Activated CD4-positive, alpha-beta T cell treated with anti-CD3 and anti-CD28 coated beads for 36 hours (primary cell): ENCODE data around the gene ABCG5. TPM values are rescaled to one million over a fixed set of nuclear protein-coding genes. Genes with fewer than 3 reads are reported as not detected.
A peak's percentile ranks its signal among the peaks of the same experiment; 100 is the strongest.

ENCODE experiments used
- ATAC-seq: fragments of 200-7000 bp; cut with Tn5 transposase; one replicate; pipeline ENCODE4 v1.10.0; 2021; ENCODE audit warnings: mild to moderate bottlenecking, moderate library complexity
- CTCF ChIA-PET: fragments of 350-600 bp; sonication (Branson Sonifier 250); formaldehyde crosslinking; loops from one replicate; lab custom pipeline; 2021; ENCODE audit warnings: antibody characterized with exemption; lab: Charles Lee
- POLR2A ChIA-PET: fragments of 350-600 bp; sonication (Branson Sonifier 250); formaldehyde crosslinking; loops from one replicate; lab custom pipeline; 2021; ENCODE audit warnings: antibody characterized with exemption, inconsistent platforms; lab: Charles Lee
- DNase-seq: peaks from one replicate; pipeline ENCODE4 v3.0.0-alpha.2; 2020
- H3K27ac Mint-ChIP-seq: one replicate; pipeline ENCODE4 v1.8.0; 2021; ENCODE audit warnings: mixed read lengths
- H3K27me3 Mint-ChIP-seq: one replicate; pipeline ENCODE4 v1.8.0; 2021; ENCODE audit warnings: mixed read lengths
- H3K36me3 Mint-ChIP-seq: one replicate; pipeline ENCODE4 v1.8.0; 2021; ENCODE audit warnings: low read depth, mixed read lengths
- H3K4me1 Mint-ChIP-seq: one replicate; pipeline ENCODE4 v1.8.0; 2021; ENCODE audit warnings: mixed read lengths
- H3K4me3 Mint-ChIP-seq: one replicate; pipeline ENCODE4 v1.8.0; 2021; ENCODE audit warnings: mild to moderate bottlenecking, moderate library complexity, mixed read lengths
- H3K9me3 Mint-ChIP-seq: one replicate; pipeline ENCODE4 v1.8.0; 2021; ENCODE audit warnings: low read depth, mixed read lengths
- intact Hi-C, 2 experiments: fragments of 100-400 bp; cut with DNase I in 1 of 2; cut with micrococcal nuclease in 1 of 2; formaldehyde crosslinking; loops; one replicate each; pipeline versions ENCODE4 v1.14.2 to v1.15.1; 2022 to 2024; cut with DNase I, micrococcal nuclease
- total RNA-seq, 2 experiments: library from RNA; stranded (reverse); gene quantifications; one replicate each; pipeline ENCODE4 v1.2.3, GENCODE V29; 2021

Gene ABCG5
- total RNA-seq, 2 experiments from 2014 or later = not detected

DNA sequence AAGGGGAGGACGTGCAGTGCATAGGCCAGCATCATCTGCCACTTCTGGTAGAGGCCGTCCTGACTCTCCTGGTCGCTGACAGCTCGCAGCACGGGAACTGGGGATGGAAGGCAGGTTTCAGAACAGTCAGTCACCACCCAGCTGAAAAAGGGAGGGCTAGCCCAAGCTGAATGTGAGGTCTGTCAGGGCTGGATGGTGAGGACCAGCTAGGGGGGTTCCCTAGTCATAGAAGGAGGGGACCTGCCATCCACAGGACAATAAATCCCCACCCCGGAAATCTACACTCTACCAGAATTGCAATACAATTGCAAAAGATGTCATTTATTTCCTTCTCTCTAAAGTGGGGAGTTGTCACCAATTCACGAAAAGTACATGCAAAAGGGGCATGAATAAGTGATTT lies 15.8 kb downstream of the ABCG5 start:
- Mint-ChIP-seq H3K4me3 (no peak overlapping the region), H3K9me3 (no peaks in the 10 kb centered on the region), H3K27ac (no peak overlapping the region), H3K4me1 (peaks cover 3% of the 10 kb centered on the region), H3K27me3 (peaks cover 25% of the 10 kb centered on the region), H3K36me3 (no peaks in the 10 kb centered on the region)
- ATAC-seq (no peak), DNase-seq (no peak)
- ChIA-PET CTCF (interaction anchor here (1.0 kb wide), 1 partner anchor 245 kb away, joined by 3 read pairs; no protein-coding TSS in a partner anchor), POLR2A (no interaction called here)
- intact Hi-C loops = no loop called here

GRCh38 chr2:43819491-43820163 lies 19.0 kb downstream of the ABCG5 start:
- H3K9me3 Mint-ChIP-seq = no peaks in the 10 kb centered on the region
- ChIA-PET POLR2A (no interaction called here), CTCF (no interaction called here)
- no peak for ATAC-seq
- DNase-seq = no peak
- H3K4me1 Mint-ChIP-seq = peaks cover 3% of the 10 kb centered on the region
- no peaks in the 10 kb centered on the region for H3K36me3 Mint-ChIP-seq
- no peak overlapping the region for H3K27ac Mint-ChIP-seq
- intact Hi-C loops = no loop called here
- no peak overlapping the region for H3K4me3 Mint-ChIP-seq
- peaks cover 22% of the 10 kb centered on the region for H3K27me3 Mint-ChIP-seq

DNA sequence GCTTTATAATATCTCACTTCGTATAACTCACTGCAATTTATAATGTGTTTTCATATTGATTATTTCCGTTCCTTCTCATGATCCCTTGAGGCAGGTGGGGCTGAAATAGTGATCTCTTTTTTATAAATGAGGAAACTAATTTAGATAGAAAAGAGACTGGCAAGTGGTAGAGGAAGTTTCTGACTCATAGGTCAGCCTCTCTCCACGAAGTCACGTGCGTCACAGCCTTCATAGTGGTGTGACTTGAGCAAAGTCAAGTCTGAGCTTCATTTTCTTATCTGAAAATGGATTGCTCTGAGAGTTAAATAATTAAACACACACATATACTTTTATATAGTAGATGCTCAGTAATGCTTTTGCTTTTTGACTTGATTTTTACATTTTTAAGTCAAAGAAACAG lies 19.9 kb downstream of the ABCG5 start:
- peak; percentile 83 for ATAC-seq
- intact Hi-C loops = no loop called here
- H3K27ac Mint-ChIP-seq = no peak overlapping the region
- POLR2A ChIA-PET = no interaction called here
- DNase-seq = peak; percentile 65
- H3K9me3 Mint-ChIP-seq = no peaks in the 10 kb centered on the region
- no peaks in the 10 kb centered on the region for H3K36me3 Mint-ChIP-seq
- H3K4me3 Mint-ChIP-seq = no peak overlapping the region
- H3K4me1 Mint-ChIP-seq = peaks cover 3% of the 10 kb centered on the region
- CTCF ChIA-PET = no interaction called here
- peaks cover 20% of the 10 kb centered on the region for H3K27me3 Mint-ChIP-seq

DNA sequence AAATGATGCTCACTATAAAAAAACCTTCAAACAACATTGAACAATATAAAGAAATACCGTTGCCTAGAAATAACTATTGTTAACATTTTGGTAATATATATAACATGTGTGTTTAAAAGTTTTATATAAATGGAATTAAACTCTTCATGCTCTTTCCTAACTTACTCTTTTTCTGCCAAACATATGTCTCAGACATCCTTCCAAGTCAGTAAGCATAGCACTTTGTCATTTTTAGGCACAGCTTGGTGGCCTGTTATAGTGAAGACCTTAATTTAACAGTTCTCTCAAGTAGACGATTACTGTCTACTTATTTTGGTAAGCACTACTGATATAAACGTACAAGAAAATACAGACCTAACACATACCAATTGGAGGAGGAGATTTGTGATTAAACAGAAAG lies 23.9 kb downstream of the ABCG5 start:
- Mint-ChIP-seq H3K27ac (no peak overlapping the region), H3K9me3 (no peaks in the 10 kb centered on the region), H3K36me3 (no peaks in the 10 kb centered on the region), H3K4me3 (no peak overlapping the region), H3K27me3 (no peaks in the 10 kb centered on the region), H3K4me1 (peaks cover 3% of the 10 kb centered on the region)
- intact Hi-C loops = no loop called here
- ATAC-seq (no peak), DNase-seq (no peak)
- CTCF ChIA-PET = no interaction called here
- POLR2A ChIA-PET = no interaction called here

DNA sequence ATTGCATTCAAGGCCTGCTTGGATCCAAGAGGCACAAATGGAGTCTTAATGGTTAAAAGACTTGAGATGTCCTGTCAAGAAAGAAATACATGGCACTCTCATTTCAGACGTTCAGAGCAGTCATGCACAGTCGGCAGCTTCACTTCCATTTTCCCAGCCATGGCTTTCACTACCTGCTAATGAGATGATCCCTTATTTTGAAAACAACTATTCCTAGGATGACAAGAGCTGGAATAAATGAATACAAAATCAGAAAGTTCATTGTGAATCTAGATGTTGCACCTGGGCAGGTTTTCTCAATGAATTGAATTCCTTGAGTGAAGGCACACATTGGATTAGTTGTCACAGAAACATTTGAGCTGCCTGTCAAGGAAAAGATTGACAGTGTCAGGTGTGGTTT lies 25.7 kb downstream of the ABCG5 start:
- ATAC-seq (no peak), DNase-seq (no peak)
- H3K4me1 Mint-ChIP-seq = no peaks in the 10 kb centered on the region
- H3K27me3 Mint-ChIP-seq = no peaks in the 10 kb centered on the region
- intact Hi-C loops = no loop called here
- ChIA-PET CTCF (no interaction called here), POLR2A (no interaction called here)
- H3K36me3 Mint-ChIP-seq = no peaks in the 10 kb centered on the region
- no peaks in the 10 kb centered on the region for H3K9me3 Mint-ChIP-seq
- H3K27ac Mint-ChIP-seq = no peak overlapping the region
- H3K4me3 Mint-ChIP-seq = no peak overlapping the region

DNA sequence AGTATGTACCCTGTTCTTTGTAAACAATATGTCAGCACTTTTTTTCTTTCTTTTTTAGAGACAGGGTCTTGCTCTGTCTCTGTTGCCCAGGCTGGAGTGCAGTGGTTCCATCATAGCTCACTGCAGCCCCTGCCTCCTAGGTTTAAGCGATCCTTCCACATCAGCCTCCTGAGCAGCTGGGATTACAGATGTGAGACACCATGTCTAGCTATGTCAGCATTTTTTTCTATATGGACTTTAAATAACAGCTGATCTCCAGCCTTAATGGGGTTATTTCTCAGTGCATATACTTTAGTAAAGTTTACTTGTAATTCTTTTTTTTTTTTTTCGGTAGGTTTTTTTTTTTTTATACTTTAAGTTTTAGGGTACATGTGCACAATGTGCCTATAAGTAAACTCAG lies 26.6 kb downstream of the ABCG5 start:
- Mint-ChIP-seq H3K36me3 (no peaks in the 10 kb centered on the region), H3K9me3 (no peaks in the 10 kb centered on the region), H3K4me3 (no peak overlapping the region), H3K27me3 (no peaks in the 10 kb centered on the region), H3K4me1 (no peaks in the 10 kb centered on the region), H3K27ac (no peak overlapping the region)
- ChIA-PET CTCF (no interaction called here), POLR2A (no interaction called here)
- intact Hi-C loops = no loop called here
- ATAC-seq = no peak
- DNase-seq = no peak

- ChIA-PET CTCF (no interaction called here), POLR2A (no interaction called here)
- no peak for DNase-seq
- no peaks in the 10 kb centered on the region for H3K27me3 Mint-ChIP-seq
- H3K9me3 Mint-ChIP-seq = no peaks in the 10 kb centered on the region
- no peak for ATAC-seq
- peaks cover 2% of the 10 kb centered on the region for H3K36me3 Mint-ChIP-seq
- H3K4me3 Mint-ChIP-seq = no peak overlapping the region
- H3K27ac Mint-ChIP-seq = no peak overlapping the region
- H3K4me1 Mint-ChIP-seq = no peaks in the 10 kb centered on the region
- intact Hi-C loops = no loop called here
Observed at GRCh38 chr2:43810888-43811287, 27.8 kb downstream of the ABCG5 start.

- Mint-ChIP-seq H3K9me3 (no peaks in the 10 kb centered on the region), H3K27me3 (no peaks in the 10 kb centered on the region), H3K4me1 (no peaks in the 10 kb centered on the region), H3K36me3 (peaks cover 3% of the 10 kb centered on the region), H3K27ac (no peak overlapping the region), H3K4me3 (no peak overlapping the region)
- intact Hi-C loops = no loop called here
- ChIA-PET CTCF (no interaction called here), POLR2A (no interaction called here)
- ATAC-seq = no peak
- no peak for DNase-seq
Observed at GRCh38 chr2:43810452-43810851, 28.2 kb downstream of the ABCG5 start.

GRCh38 chr2:43806719-43807031 lies 32.0 kb downstream of the ABCG5 start:
- no peak for DNase-seq
- ChIA-PET CTCF (no interaction called here), POLR2A (no interaction called here)
- H3K4me3 Mint-ChIP-seq = no peak overlapping the region
- no peaks in the 10 kb centered on the region for H3K27me3 Mint-ChIP-seq
- peaks cover 9% of the 10 kb centered on the region for H3K36me3 Mint-ChIP-seq
- no peaks in the 10 kb centered on the region for H3K9me3 Mint-ChIP-seq
- no peaks in the 10 kb centered on the region for H3K4me1 Mint-ChIP-seq
- no peak for ATAC-seq
- intact Hi-C loops = no loop called here
- H3K27ac Mint-ChIP-seq = no peak overlapping the region

- no peak for ATAC-seq
- H3K9me3 Mint-ChIP-seq = no peaks in the 10 kb centered on the region
- no peaks in the 10 kb centered on the region for H3K27me3 Mint-ChIP-seq
- ChIA-PET CTCF (no interaction called here), POLR2A (no interaction called here)
- no peak overlapping the region for H3K27ac Mint-ChIP-seq
- H3K4me3 Mint-ChIP-seq = no peak overlapping the region
- no peak for DNase-seq
- H3K4me1 Mint-ChIP-seq = no peaks in the 10 kb centered on the region
- peaks cover 11% of the 10 kb centered on the region for H3K36me3 Mint-ChIP-seq
- intact Hi-C loops = no loop called here
Observed at GRCh38 chr2:43803113-43803512, 35.5 kb downstream of the ABCG5 start.

DNA sequence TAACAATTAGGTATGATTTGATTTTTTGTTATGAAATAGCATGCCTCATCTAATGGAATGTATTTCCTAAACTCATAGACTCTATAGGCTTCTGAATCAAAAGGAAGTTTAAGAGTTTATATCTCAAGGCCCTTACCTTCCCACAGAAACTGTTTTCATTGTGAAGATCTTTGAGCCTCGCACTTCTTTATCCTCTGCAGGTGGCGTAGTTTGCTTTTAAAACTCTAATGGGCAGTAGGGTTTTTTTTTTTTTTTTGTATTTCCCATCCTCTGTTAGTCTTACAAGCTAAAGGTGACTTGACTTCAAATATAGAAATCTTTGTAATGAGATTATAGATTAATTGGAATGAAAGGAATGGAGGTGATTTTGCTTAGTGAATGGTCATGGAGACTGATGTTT lies 36.5 kb downstream of the ABCG5 start:
- intact Hi-C loops = no loop called here
- ATAC-seq = no peak
- no peak overlapping the region for H3K4me3 Mint-ChIP-seq
- no peak overlapping the region for H3K27ac Mint-ChIP-seq
- DNase-seq = no peak
- H3K9me3 Mint-ChIP-seq = no peaks in the 10 kb centered on the region
- POLR2A ChIA-PET = interaction anchor here (0.6 kb wide), 1 partner anchor 225 kb away, joined by 3 read pairs; no protein-coding TSS in a partner anchor
- no peaks in the 10 kb centered on the region for H3K4me1 Mint-ChIP-seq
- peaks cover 11% of the 10 kb centered on the region for H3K36me3 Mint-ChIP-seq
- no peaks in the 10 kb centered on the region for H3K27me3 Mint-ChIP-seq
- CTCF ChIA-PET = interaction anchor here (0.7 kb wide), 1 partner anchor 44 kb away, joined by 3 read pairs; no protein-coding TSS in a partner anchor

DNA sequence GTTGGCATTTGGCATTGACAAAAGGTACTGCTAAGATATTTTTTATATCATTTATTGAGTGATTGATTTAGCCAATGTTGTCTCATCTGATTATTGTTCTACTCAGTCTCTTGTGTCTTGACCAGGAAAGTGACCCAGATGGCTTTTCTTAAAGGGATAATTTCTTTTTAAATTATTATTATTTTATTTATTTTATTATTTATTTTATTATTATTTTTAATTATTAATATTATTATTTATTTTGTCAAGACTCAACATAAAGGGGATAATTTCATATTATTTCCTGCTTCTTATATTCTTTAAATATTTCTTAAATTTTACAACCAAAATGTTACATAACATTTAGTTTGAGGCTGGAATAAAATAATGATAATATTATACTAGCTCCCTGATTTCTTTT lies 37.7 kb downstream of the ABCG5 start:
- no peaks in the 10 kb centered on the region for H3K27me3 Mint-ChIP-seq
- H3K4me1 Mint-ChIP-seq = no peaks in the 10 kb centered on the region
- DNase-seq (no peak), ATAC-seq (no peak)
- H3K36me3 Mint-ChIP-seq = peaks cover 10% of the 10 kb centered on the region
- H3K9me3 Mint-ChIP-seq = no peaks in the 10 kb centered on the region
- H3K27ac Mint-ChIP-seq = no peak overlapping the region
- intact Hi-C loops = no loop called here
- H3K4me3 Mint-ChIP-seq = no peak overlapping the region
- ChIA-PET POLR2A (no interaction called here), CTCF (no interaction called here)
